CD4-positive, alpha-beta memory T cell (primary cell): ENCODE results near the gene ETV6. TPM values are rescaled to one million over a fixed set of nuclear protein-coding genes. Genes with fewer than 3 reads are reported as not detected.

ENCODE experiments used
- CTCF ChIA-PET: fragments of 350-600 bp; sonication (Branson Sonifier 250); formaldehyde crosslinking; loops from one replicate; lab custom pipeline; 2021; ENCODE audit warnings: inconsistent platforms; ENCODE audit not compliant: partially characterized antibody; lab: Charles Lee
- POLR2A ChIA-PET: fragments of 350-600 bp; sonication (Branson Sonifier 250); formaldehyde crosslinking; loops from one replicate; lab custom pipeline; 2021; ENCODE audit not compliant: partially characterized antibody; lab: Charles Lee
- DNase-seq, 5 donors: peaks; one replicate each; pipeline versions ENCODE4 v3.0.0 to v3.0.0-alpha.2; 2020 to 2022; ENCODE audit warnings: mixed read lengths in 1 of 5
- H3K27ac ChIP-seq: one replicate; pipeline ENCODE4 v1.7.0; 2013; ENCODE audit warnings: low read depth, low read length
- H3K27me3 ChIP-seq: 2 replicates; pipeline ENCODE4 v1.7.0; 2013; ENCODE audit warnings: mild to moderate bottlenecking, low read length, moderate library complexity; ENCODE audit not compliant: insufficient read depth
- H3K36me3 ChIP-seq: 2 replicates; pipeline ENCODE4 v1.7.0; 2013; ENCODE audit warnings: mild to moderate bottlenecking, low read length, moderate library complexity; ENCODE audit not compliant: insufficient read depth
- H3K4me1 ChIP-seq: 2 replicates; pipeline ENCODE4 v1.7.0; 2013; ENCODE audit warnings: mild to moderate bottlenecking, low read length, moderate library complexity; ENCODE audit not compliant: insufficient read depth
- H3K4me3 ChIP-seq, 2 donors: one replicate each; pipeline ENCODE4 v1.7.0; 2013; ENCODE audit warnings: low read length in 2 of 2, mild to moderate bottlenecking in 1 of 2
- H3K9me3 ChIP-seq, 2 donors: one replicate each; pipeline ENCODE4 v1.7.0; 2013; ENCODE audit warnings: low read length in 2 of 2, control low read depth in 1 of 2; ENCODE audit not compliant: control insufficient read depth in 1 of 2
- H3K27ac Mint-ChIP-seq, 7 donors: one replicate each; pipeline ENCODE4 v1.8.0; 2020 to 2021; ENCODE audit warnings: mixed read lengths in 7 of 7, mild to moderate bottlenecking in 6 of 7, inconsistent platforms in 3 of 7, moderate library complexity in 3 of 7
- H3K27me3 Mint-ChIP-seq, 2 donors: one replicate each; pipeline ENCODE4 v1.8.0; 2020 to 2021; ENCODE audit warnings: mixed read lengths in 2 of 2
- H3K36me3 Mint-ChIP-seq, 2 donors: one replicate each; pipeline ENCODE4 v1.8.0; 2020 to 2021; ENCODE audit warnings: mixed read lengths in 2 of 2, inconsistent platforms in 1 of 2, mild to moderate bottlenecking in 1 of 2
- H3K4me1 Mint-ChIP-seq, 4 donors: one replicate each; pipeline ENCODE4 v1.8.0; 2020 to 2021; ENCODE audit warnings: mixed read lengths in 4 of 4, mild to moderate bottlenecking in 1 of 4
- H3K4me3 Mint-ChIP-seq, 8 donors: one replicate each; pipeline ENCODE4 v1.8.0; 2020 to 2021; ENCODE audit warnings: mixed read lengths in 8 of 8, mild to moderate bottlenecking in 7 of 8, moderate library complexity in 6 of 8, inconsistent platforms in 3 of 8
- H3K9me3 Mint-ChIP-seq, 8 donors: one replicate each; pipeline ENCODE4 v1.8.0; 2020 to 2021; ENCODE audit warnings: mixed read lengths in 8 of 8, mild to moderate bottlenecking in 5 of 8, inconsistent platforms in 3 of 8, moderate library complexity in 1 of 8
- intact Hi-C: fragments of 100-400 bp; cut with micrococcal nuclease; formaldehyde crosslinking; loops from one replicate; pipeline ENCODE4 v1.15.1; 2023
- polyA plus RNA-seq, 2 donors: library from polyadenylated mRNA; unstranded; fragments of 300-500 nt; fragmentation: Illumina TruSeq; gene quantifications; one replicate each; pipeline ENCODE4 v1.2.3, GENCODE V29; 2021
- total RNA-seq, 2 experiments: library from RNA; stranded (reverse); gene quantifications; one replicate each; pipeline ENCODE4 v1.2.3, GENCODE V29; 2021

ETV6 gene
- total and polyA plus RNA-seq, 4 experiments from 2014 or later, result 3.3 to 43.9 (median 25.7) TPM

DNA sequence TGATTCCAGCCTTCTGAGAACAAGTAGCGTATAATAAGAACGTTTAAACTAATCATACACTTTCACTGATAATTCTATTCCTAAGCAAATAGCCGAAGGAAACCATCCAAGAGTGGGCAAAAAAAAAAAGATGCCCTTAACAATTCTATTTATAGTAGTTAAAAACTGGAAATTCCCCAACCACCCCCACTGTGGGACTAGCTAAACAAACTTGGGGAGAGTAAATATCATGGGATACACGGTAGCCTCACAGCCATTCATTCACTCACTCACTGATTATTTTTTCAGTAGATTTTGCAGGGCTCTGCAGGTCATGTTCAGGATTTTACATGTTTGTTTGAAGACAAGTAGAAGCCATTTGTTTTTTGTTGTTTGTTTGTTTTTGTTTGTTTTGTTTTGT is 197.0 kb downstream of the ETV6 start:
- ChIA-PET CTCF (no interaction called here), POLR2A (no interaction called here)
- Mint-ChIP-seq H3K4me1 (peaks cover 0 to 7% (median 5%) of the 10 kb centered on the region in 4 donors), H3K36me3 (peaks cover 53 to 63% of the 10 kb centered on the region in 2 donors), H3K27ac (peak overlapping the region in 1 of 7 donors; percentile 49), H3K9me3 (no peaks in the 10 kb centered on the region), H3K4me3 (no peak overlapping the region), H3K27me3 (no peaks in the 10 kb centered on the region)
- no peaks in the 10 kb centered on the region for H3K4me1 ChIP-seq
- no peaks in the 10 kb centered on the region for H3K9me3 ChIP-seq
- intact Hi-C loops, result no loop called here
- H3K27me3 ChIP-seq, result no peaks in the 10 kb centered on the region
- no peak overlapping the region for H3K27ac ChIP-seq
- DNase-seq, result no peak
- H3K36me3 ChIP-seq, result peaks cover 7% of the 10 kb centered on the region
- H3K4me3 ChIP-seq, result no peak overlapping the region

DNA sequence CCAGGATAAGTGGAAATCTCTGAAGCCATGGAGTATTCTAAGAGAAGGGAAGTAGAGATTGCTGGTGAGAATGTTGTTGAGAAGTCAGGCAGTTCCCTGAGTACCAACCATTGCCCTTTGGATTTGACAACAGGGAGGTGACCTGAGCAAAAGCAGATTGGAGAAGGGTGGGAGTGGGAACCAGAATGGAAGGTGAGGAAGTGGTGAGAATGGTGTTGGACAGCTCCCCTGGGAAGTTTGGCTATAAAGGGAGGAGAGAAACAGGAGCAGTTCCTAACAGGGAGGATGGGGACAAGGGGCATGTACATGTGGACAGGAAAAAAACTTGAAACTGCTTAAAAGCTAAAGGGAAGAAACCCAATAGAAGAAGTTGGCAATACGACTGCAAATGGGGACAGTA is 198.1 kb downstream of the ETV6 start:
- Mint-ChIP-seq H3K9me3 (no peaks in the 10 kb centered on the region), H3K4me3 (no peak overlapping the region), H3K27ac (peak overlapping the region in 5 of 7 donors; percentile 15 to 84 (median 39)), H3K4me1 (peaks cover 0 to 7% (median 4%) of the 10 kb centered on the region in 4 donors), H3K36me3 (peaks cover 44 to 63% of the 10 kb centered on the region in 2 donors), H3K27me3 (no peaks in the 10 kb centered on the region)
- H3K9me3 ChIP-seq, result no peaks in the 10 kb centered on the region
- no peak for DNase-seq
- no peak overlapping the region for H3K27ac ChIP-seq
- ChIA-PET CTCF (no interaction called here), POLR2A (no interaction called here)
- H3K27me3 ChIP-seq, result no peaks in the 10 kb centered on the region
- intact Hi-C loops, result no loop called here
- peaks cover 6% of the 10 kb centered on the region for H3K36me3 ChIP-seq
- no peak overlapping the region for H3K4me3 ChIP-seq
- no peaks in the 10 kb centered on the region for H3K4me1 ChIP-seq

DNA sequence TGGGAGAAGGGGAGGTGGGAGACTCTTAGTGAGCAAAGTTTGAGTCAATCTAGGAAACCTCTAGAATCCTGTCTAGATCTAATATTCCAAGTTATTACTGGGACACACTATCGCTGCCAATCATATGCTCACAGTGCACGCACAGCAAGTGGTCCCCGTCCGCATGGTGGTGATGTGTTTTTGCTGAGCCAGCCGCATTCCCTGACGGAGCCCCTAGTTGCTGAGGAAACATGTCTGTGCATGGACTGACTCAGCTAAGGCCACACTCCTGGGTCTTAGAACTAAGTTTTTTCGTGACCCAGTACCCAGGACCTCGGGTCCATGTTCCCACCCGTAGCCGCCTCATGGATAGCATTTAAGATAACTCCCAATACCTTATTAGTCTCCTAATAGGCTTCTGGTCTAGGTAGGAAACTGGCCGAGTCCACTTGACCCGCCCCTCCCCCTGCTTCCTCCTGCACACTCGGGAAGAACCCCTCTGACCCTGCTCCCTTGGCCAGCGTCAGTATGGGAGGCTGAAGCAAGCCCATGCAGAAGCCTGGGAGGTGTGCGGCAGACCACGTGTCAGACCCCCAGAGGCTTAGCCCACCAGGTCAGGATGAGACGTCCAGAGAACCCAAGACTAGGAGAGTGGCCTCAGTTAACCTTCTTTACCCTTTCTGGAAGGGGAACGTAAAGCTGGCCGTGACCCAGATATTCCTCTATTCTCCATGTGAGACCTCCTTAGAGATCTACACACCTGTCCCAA is 200.5 kb downstream of the ETV6 start:
- H3K4me3 Mint-ChIP-seq, result no peak overlapping the region
- intact Hi-C loops, result no loop called here
- peaks cover 48 to 72% of the 10 kb centered on the region in 2 donors for H3K36me3 Mint-ChIP-seq
- peaks cover 0 to 9% (median 7%) of the 10 kb centered on the region in 4 donors for H3K4me1 Mint-ChIP-seq
- no peak for DNase-seq
- Histone ChIP-seq H3K4me3 (no peak overlapping the region), H3K27ac (no peak overlapping the region), H3K4me1 (no peaks in the 10 kb centered on the region), H3K27me3 (no peaks in the 10 kb centered on the region), H3K9me3 (no peaks in the 10 kb centered on the region), H3K36me3 (peaks cover 19% of the 10 kb centered on the region)
- ChIA-PET POLR2A (no interaction called here), CTCF (no interaction called here)
- no peaks in the 10 kb centered on the region for H3K27me3 Mint-ChIP-seq
- no peaks in the 10 kb centered on the region for H3K9me3 Mint-ChIP-seq
- H3K27ac Mint-ChIP-seq, result peak overlapping the region in 2 of 7 donors; percentile 12 to 51

DNA sequence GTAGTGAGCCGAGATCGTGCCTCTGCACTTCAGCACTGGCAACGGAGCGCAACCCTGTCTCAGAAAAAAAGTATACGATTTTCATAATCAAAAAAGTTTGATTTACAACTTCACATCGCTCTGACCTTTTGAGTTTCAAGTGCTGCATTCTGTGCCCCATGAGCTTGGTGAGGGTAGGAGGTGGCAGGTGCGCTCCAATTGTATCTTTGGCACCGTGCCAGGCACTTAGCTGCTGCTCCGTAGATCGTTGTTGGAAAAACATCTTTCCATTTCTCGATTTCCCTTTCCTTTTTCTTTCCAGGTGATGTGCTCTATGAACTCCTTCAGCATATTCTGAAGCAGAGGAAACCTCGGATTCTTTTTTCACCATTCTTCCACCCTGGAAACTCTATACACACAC is 203.7 kb downstream of the ETV6 start:
- H3K27ac Mint-ChIP-seq, result peak overlapping the region in 3 of 7 donors; percentile 3 to 87 (median 61)
- no peaks in the 10 kb centered on the region for H3K27me3 Mint-ChIP-seq
- Histone ChIP-seq H3K27me3 (no peaks in the 10 kb centered on the region), H3K4me3 (no peak overlapping the region), H3K9me3 (no peaks in the 10 kb centered on the region), H3K36me3 (peaks cover 14% of the 10 kb centered on the region), H3K4me1 (no peaks in the 10 kb centered on the region), H3K27ac (no peak overlapping the region)
- H3K36me3 Mint-ChIP-seq, result peaks cover 47 to 72% of the 10 kb centered on the region in 2 donors
- DNase-seq, result no peak
- CTCF ChIA-PET, result interaction anchor here (0.9 to 1.1 kb wide), 4 partner anchors 9 to 475 kb away, joined by 3 read pairs; no protein-coding TSS in a partner anchor
- H3K4me1 Mint-ChIP-seq, result peaks cover 8 to 15% (median 13%) of the 10 kb centered on the region in 4 donors
- peak overlapping the region in 1 of 8 donors; percentile 22 for H3K4me3 Mint-ChIP-seq
- POLR2A ChIA-PET, result interaction anchor here (0.6 kb wide), 1 partner anchor 35 kb away, joined by 4 read pairs; no protein-coding TSS in a partner anchor
- intact Hi-C loops, result no loop called here
- H3K9me3 Mint-ChIP-seq, result no peaks in the 10 kb centered on the region

DNA sequence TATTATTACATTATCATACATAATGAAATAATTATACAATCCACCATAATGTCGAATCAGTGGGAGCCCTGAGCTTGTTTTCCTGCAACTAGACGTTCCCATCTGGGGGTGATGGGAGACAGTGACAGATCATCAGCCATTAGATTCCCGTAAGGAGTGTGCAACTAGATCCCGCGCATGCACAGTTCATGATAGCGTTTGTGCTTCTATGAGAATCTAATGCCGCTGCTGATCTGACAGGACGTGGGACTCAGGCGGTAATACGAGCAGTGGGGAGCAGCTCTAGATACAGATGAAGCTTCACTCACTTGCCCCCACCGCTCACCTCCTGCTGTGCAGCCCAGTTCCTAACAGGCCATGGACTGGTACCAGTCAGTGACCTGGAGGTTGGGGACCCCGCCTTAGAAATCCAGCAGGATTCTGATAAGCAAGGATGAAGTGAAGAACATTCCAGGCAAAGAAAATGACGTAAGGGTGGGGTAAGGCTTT is 204.6 kb downstream of the ETV6 start:
- DNase-seq, result no peak
- H3K27me3 ChIP-seq, result no peaks in the 10 kb centered on the region
- Mint-ChIP-seq H3K4me3 (no peak overlapping the region), H3K36me3 (peaks cover 54 to 71% of the 10 kb centered on the region in 2 donors), H3K4me1 (peaks cover 8 to 21% (median 13%) of the 10 kb centered on the region in 4 donors), H3K9me3 (no peaks in the 10 kb centered on the region), H3K27me3 (no peaks in the 10 kb centered on the region), H3K27ac (peak overlapping the region in 1 of 7 donors; percentile 66)
- H3K4me3 ChIP-seq, result no peak overlapping the region
- ChIA-PET CTCF (interaction anchor here (1.0 to 1.2 kb wide), 3 partner anchors 10 to 474 kb away, joined by 3 to 4 read pairs (median 3); no protein-coding TSS in a partner anchor), POLR2A (no interaction called here)
- intact Hi-C loops, result no loop called here
- H3K36me3 ChIP-seq, result peaks cover 14% of the 10 kb centered on the region
- H3K4me1 ChIP-seq, result no peaks in the 10 kb centered on the region
- no peaks in the 10 kb centered on the region for H3K9me3 ChIP-seq
- H3K27ac ChIP-seq, result no peak overlapping the region

DNA sequence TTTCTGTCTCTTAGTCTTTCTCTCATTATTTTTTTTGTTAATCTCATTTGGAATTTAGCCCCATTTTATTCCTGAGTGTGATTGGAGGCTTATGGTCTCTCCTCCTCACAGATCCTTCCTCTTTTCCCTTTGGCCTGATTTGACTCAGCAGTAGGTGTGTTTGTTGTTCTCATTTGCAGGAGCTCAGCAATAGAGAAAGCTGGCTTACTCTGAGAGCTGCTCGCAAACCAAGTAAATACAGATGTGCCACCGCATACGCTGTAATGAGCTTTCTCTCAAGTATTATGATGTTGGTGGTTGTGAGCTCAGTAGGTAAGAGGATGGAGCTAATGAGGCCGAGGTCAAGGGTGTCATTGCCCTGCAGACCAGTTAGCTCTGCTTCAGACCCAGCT is 206.5 kb downstream of the ETV6 start:
- Mint-ChIP-seq H3K36me3 (peaks cover 61 to 77% of the 10 kb centered on the region in 2 donors), H3K4me3 (no peak overlapping the region), H3K27ac (peak overlapping the region in 6 of 7 donors; percentile 9 to 91 (median 74)), H3K4me1 (peaks cover 8 to 29% (median 18%) of the 10 kb centered on the region in 4 donors), H3K9me3 (no peaks in the 10 kb centered on the region), H3K27me3 (no peaks in the 10 kb centered on the region)
- H3K27ac ChIP-seq, result no peak overlapping the region
- no peaks in the 10 kb centered on the region for H3K27me3 ChIP-seq
- no peak overlapping the region for H3K4me3 ChIP-seq
- ChIA-PET POLR2A (no interaction called here), CTCF (interaction anchor here (1.3 kb wide), 1 partner anchor 177 kb away, joined by 4 read pairs; no protein-coding TSS in a partner anchor)
- intact Hi-C loops, result no loop called here
- peaks cover 3% of the 10 kb centered on the region for H3K4me1 ChIP-seq
- H3K9me3 ChIP-seq, result no peaks in the 10 kb centered on the region
- DNase-seq, result no peak
- H3K36me3 ChIP-seq, result peaks cover 17% of the 10 kb centered on the region

DNA sequence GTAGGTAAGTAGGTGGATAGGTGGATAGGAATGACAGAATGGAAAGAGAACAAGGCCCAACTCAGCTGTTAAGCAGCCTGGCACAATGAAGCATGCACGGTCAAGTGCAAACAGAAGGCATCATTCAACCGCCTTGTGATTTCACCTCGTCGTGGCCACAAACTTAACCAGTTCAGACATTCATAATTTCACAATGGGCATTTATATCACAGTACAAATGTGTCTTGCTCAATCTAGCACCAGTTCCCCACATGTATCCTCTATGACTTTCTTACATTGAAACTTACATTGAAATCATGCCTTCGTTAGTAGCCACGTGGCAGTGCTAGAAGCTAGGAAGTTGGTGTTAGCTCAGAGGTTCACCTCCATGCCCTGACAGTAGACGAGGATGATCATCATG is 207.5 kb downstream of the ETV6 start:
- Mint-ChIP-seq H3K9me3 (no peaks in the 10 kb centered on the region), H3K4me3 (no peak overlapping the region), H3K27me3 (no peaks in the 10 kb centered on the region), H3K4me1 (peaks cover 17 to 37% (median 19%) of the 10 kb centered on the region in 4 donors), H3K36me3 (peaks cover 70 to 71% of the 10 kb centered on the region in 2 donors), H3K27ac (peak overlapping the region in 3 of 7 donors; percentile 48 to 73 (median 65))
- no peak for DNase-seq
- H3K36me3 ChIP-seq, result peaks cover 27% of the 10 kb centered on the region
- no peak overlapping the region for H3K4me3 ChIP-seq
- H3K27me3 ChIP-seq, result no peaks in the 10 kb centered on the region
- intact Hi-C loops, result no loop called here
- ChIA-PET POLR2A (interaction anchor here (0.7 kb wide), 1 partner anchor 153 kb away, joined by 3 read pairs; no protein-coding TSS in a partner anchor), CTCF (interaction anchor here (1.3 kb wide), 1 partner anchor 176 kb away, joined by 4 read pairs; no protein-coding TSS in a partner anchor)
- H3K27ac ChIP-seq, result no peak overlapping the region
- peaks cover 9% of the 10 kb centered on the region for H3K4me1 ChIP-seq
- H3K9me3 ChIP-seq, result no peaks in the 10 kb centered on the region
